ENCODE results near the gene RSPH3. TPM values are rescaled to one million over a fixed set of nuclear protein-coding genes. Genes with fewer than 3 reads are reported as not detected.

Gene RSPH3
- total and polyA plus RNA-seq, 2 of the 8 experiments (the other 6 are each of a cell fraction or from before 2014, with no cell fraction given), result 0.60 to 2.7 TPM

GRCh38 chr6:158970640-158971275 is 29.2 kb downstream of the RSPH3 start:
- H3K56ac ChIP-seq (replicated peaks; ENCODE audit: insufficient read length, low read depth, low read length), result no peak overlapping the region
- H2AK5ac ChIP-seq (ENCODE audit: low read depth, low read length), result no peak overlapping the region
- WGBS, 2 experiments (ENCODE audit: extremely low coverage in 1 of 2, insufficient coverage in 1 of 2, insufficient read length in 1 of 2, insufficient replicate concordance in 2 of 2, low coverage in 1 of 2, low lambda C conversion rate in 2 of 2, missing lambda C conversion rate in 1 of 2), result 80% methylated on average over 6 of the region's 6 CpGs; no CpG with 5 or more reads in 1 of the 2 experiments
- no peak overlapping the region for H2BK20ac ChIP-seq (ENCODE audit: low read length)
- H3K14ac ChIP-seq (ENCODE audit: insufficient read length), result no peak overlapping the region
- no peak overlapping the region for H2BK120ac ChIP-seq (replicated peaks; ENCODE audit: low read depth, low read length)
- H3K27me3 ChIP-seq (replicated peaks in 1 of 4; ENCODE audit: control insufficient read depth in 3 of 4, extremely low read depth in 1 of 4, insufficient read depth in 3 of 4, low read length in 3 of 4), result no peaks in the 10 kb centered on the region
- H3K79me2 ChIP-seq (ENCODE audit: control insufficient read depth in 1 of 2, insufficient read depth in 2 of 2, low read length in 2 of 2), result no peaks in the 10 kb centered on the region
- H3K9me3 ChIP-seq (ENCODE audit: insufficient read depth in 2 of 2, low read depth in 1 of 2, low read length in 1 of 2), result peaks cover 2 to 13% of the 10 kb centered on the region in 2 experiments; a peak in 2 of 4 replicates
- ChIA-PET POLR2A (ENCODE audit: partially characterized antibody) (interaction anchor here (0.7 to 1.9 kb wide), 6 partner anchors 10 to 167 kb away, joined by 3 to 5 read pairs (median 3); partner anchors contain the start of gene EZR), CTCF (ENCODE audit: partially characterized antibody) (interaction anchor here (0.8 to 6.4 kb wide), 30 partner anchors 9 to 311 kb away, joined by 3 to 54 read pairs (median 6); no protein-coding TSS in a partner anchor)
- no peaks in the 10 kb centered on the region for H3K79me1 ChIP-seq (ENCODE audit: low read depth, low read length)
- no peak for TF ChIP-seq SIX5 (IDR thresholded peaks at IDR 0.05; ENCODE audit: low read depth, low read length)
- TF ChIP-seq EZH2 (IDR thresholded peaks at IDR 0.05; ENCODE audit: low read depth, low read length, severe bottlenecking), result no peak
- no peak for TF ChIP-seq CHD2 (IDR thresholded peaks at IDR 0.05; ENCODE audit: low read length)
- H2AFZ ChIP-seq (ENCODE audit: low read length), result no peak overlapping the region
- no peak overlapping the region for H3K4me2 ChIP-seq (ENCODE audit: insufficient read depth in 1 of 2, low read depth in 2 of 2, low read length in 2 of 2)
- no peak overlapping the region for H3K9ac ChIP-seq (replicated peaks in 1 of 4; ENCODE audit: extremely low read depth in 1 of 4, low read depth in 3 of 4, low read length in 3 of 4)
- H4K91ac ChIP-seq (replicated peaks; ENCODE audit: insufficient read length, low read length), result no peak overlapping the region
- H3K27ac ChIP-seq (ENCODE audit: low read depth, low read length), result no peak overlapping the region
- no peak overlapping the region for H3K23ac ChIP-seq (ENCODE audit: insufficient read length)
- FAIRE-seq (no peak), DNase-seq (ENCODE audit: low read depth in 1 of 2, low spot score in 2 of 2) (no peak)
- no peak overlapping the region for H2BK15ac ChIP-seq (ENCODE audit: low read length)
- no peak overlapping the region for H3K18ac ChIP-seq (ENCODE audit: extremely low read depth, low read length)
- no peak overlapping the region for H3K4ac ChIP-seq (replicated peaks; ENCODE audit: insufficient read length, low read depth, low read length)
- H4K8ac ChIP-seq (ENCODE audit: extremely low read depth, insufficient read depth, low read length), result no peak overlapping the region
- no peak overlapping the region for H3K4me3 ChIP-seq (ENCODE audit: extremely low read depth in 1 of 4, insufficient read depth in 2 of 4, low read depth in 3 of 4, low read length in 4 of 4)
- H2BK12ac ChIP-seq (ENCODE audit: low read depth, low read length), result no peak overlapping the region
- H3K23me2 ChIP-seq (ENCODE audit: low read depth, low read length), result no peaks in the 10 kb centered on the region
- no peaks in the 10 kb centered on the region for H3K36me3 ChIP-seq (ENCODE audit: control insufficient read depth in 2 of 4, insufficient read depth in 4 of 4, low read length in 3 of 4)
- no peak overlapping the region for H2BK5ac ChIP-seq (ENCODE audit: low read depth, low read length)
- H3K4me1 ChIP-seq (replicated peaks in 1 of 4; ENCODE audit: control insufficient read depth in 3 of 4, insufficient read depth in 4 of 4, low read length in 3 of 4), result no peaks in the 10 kb centered on the region
- no peaks in the 10 kb centered on the region for H4K20me1 ChIP-seq (replicated peaks in 1 of 2; ENCODE audit: control insufficient read depth in 1 of 2, insufficient read depth in 2 of 2, low read length in 2 of 2)
- no peak overlapping the region for H4K5ac ChIP-seq (ENCODE audit: insufficient read length, low read depth, low read length)

All from H1 (cell line).